Muscle layer of duodenum (tissue), 2 donors: ENCODE results near the gene ZNF273.

Experiments used
- H3K27ac ChIP-seq: one replicate; pipeline ENCODE4 v1.7.0; 2013; ENCODE audit warnings: mild to moderate bottlenecking, low read length
- H3K27me3 ChIP-seq: one replicate; pipeline ENCODE4 v1.7.0; 2013; ENCODE audit warnings: low read depth, mild to moderate bottlenecking, control low read depth, low read length
- H3K36me3 ChIP-seq, 2 donors: one replicate each; pipeline ENCODE4 v1.7.0; 2013; ENCODE audit warnings: low read length in 2 of 2, control low read depth in 1 of 2, mild to moderate bottlenecking in 1 of 2; ENCODE audit not compliant: insufficient read depth in 2 of 2, control insufficient read depth in 1 of 2
- H3K4me1 ChIP-seq, 2 donors: one replicate each; pipeline ENCODE4 v1.7.0; 2013; ENCODE audit warnings: low read length in 2 of 2, mild to moderate bottlenecking in 2 of 2, control low read depth in 1 of 2, moderate library complexity in 1 of 2; ENCODE audit not compliant: insufficient read depth in 2 of 2, control insufficient read depth in 1 of 2
- H3K4me3 ChIP-seq, 2 donors: one replicate each; pipeline ENCODE4 v1.7.0; 2013; ENCODE audit warnings: low read length in 2 of 2, low read depth in 1 of 2, mild to moderate bottlenecking in 1 of 2
- H3K9me3 ChIP-seq, 2 donors: one replicate each; pipeline ENCODE4 v1.7.0; 2013; ENCODE audit warnings: low read length in 2 of 2, control low read depth in 1 of 2, mild to moderate bottlenecking in 1 of 2; ENCODE audit not compliant: control insufficient read depth in 1 of 2
- donor health status: healthy.

Gene ZNF273

DNA sequence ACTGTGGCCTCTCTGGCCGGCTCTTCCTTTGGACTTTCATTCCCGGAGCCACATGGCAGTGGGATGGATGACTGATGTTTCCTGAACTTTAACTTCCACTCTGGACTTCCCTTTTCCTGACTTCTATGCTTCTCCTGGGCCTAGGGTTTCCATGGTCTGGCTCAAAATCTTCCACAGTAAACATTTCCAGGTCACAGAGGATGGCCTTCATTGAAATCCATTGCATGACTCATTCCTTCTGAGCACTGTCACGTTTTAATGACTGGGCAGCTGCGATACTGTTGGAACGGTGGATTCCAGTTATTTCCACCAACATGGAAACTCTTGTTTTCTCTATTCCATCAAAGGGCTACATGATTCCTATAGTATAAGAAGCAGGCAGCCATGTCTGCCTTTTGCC is 24.4 kb upstream of the ZNF273 start:
- Histone ChIP-seq H3K27me3 (no peaks in the 10 kb centered on the region), H3K4me3 (no peak overlapping the region), H3K4me1 (no peaks in the 10 kb centered on the region), H3K36me3 (no peaks in the 10 kb centered on the region), H3K9me3 (peaks cover 0 to 4% of the 10 kb centered on the region in 2 donors), H3K27ac (no peak overlapping the region)

- H3K36me3 ChIP-seq = no peaks in the 10 kb centered on the region
- no peak overlapping the region for H3K4me3 ChIP-seq
- H3K27me3 ChIP-seq = no peaks in the 10 kb centered on the region
- peaks cover 0 to 3% of the 10 kb centered on the region in 2 donors for H3K4me1 ChIP-seq
- H3K27ac ChIP-seq = no peak overlapping the region
- H3K9me3 ChIP-seq = peaks cover 0 to 4% of the 10 kb centered on the region in 2 donors
Measured at GRCh38 chr7:64879086-64879730, 23.9 kb upstream of the ZNF273 start.

- H3K27ac ChIP-seq = no peak overlapping the region
- H3K4me3 ChIP-seq = no peak overlapping the region
- H3K4me1 ChIP-seq = peaks cover 0 to 4% of the 10 kb centered on the region in 2 donors
- H3K27me3 ChIP-seq = no peaks in the 10 kb centered on the region
- H3K36me3 ChIP-seq = no peaks in the 10 kb centered on the region
- H3K9me3 ChIP-seq = peaks cover 0 to 4% of the 10 kb centered on the region in 2 donors
Measured at GRCh38 chr7:64879800-64880199, 23.3 kb upstream of the ZNF273 start.

- H3K36me3 ChIP-seq = no peaks in the 10 kb centered on the region
- no peaks in the 10 kb centered on the region for H3K27me3 ChIP-seq
- H3K9me3 ChIP-seq = peaks cover 0 to 4% of the 10 kb centered on the region in 2 donors
- peaks cover 0 to 4% of the 10 kb centered on the region in 2 donors for H3K4me1 ChIP-seq
- H3K4me3 ChIP-seq = peak overlapping the region in 1 of 2 donors; percentile 9
- H3K27ac ChIP-seq = no peak overlapping the region
Measured at GRCh38 chr7:64880322-64881297, 22.5 kb upstream of the ZNF273 start.

GRCh38 chr7:64881461-64882287 is 21.4 kb upstream of the ZNF273 start:
- Histone ChIP-seq H3K36me3 (no peaks in the 10 kb centered on the region), H3K27ac (no peak overlapping the region), H3K27me3 (no peaks in the 10 kb centered on the region), H3K4me3 (peak overlapping the region in 1 of 2 donors; percentile 80), H3K9me3 (peaks cover 0 to 4% of the 10 kb centered on the region in 2 donors), H3K4me1 (peaks cover 0 to 4% of the 10 kb centered on the region in 2 donors)

DNA sequence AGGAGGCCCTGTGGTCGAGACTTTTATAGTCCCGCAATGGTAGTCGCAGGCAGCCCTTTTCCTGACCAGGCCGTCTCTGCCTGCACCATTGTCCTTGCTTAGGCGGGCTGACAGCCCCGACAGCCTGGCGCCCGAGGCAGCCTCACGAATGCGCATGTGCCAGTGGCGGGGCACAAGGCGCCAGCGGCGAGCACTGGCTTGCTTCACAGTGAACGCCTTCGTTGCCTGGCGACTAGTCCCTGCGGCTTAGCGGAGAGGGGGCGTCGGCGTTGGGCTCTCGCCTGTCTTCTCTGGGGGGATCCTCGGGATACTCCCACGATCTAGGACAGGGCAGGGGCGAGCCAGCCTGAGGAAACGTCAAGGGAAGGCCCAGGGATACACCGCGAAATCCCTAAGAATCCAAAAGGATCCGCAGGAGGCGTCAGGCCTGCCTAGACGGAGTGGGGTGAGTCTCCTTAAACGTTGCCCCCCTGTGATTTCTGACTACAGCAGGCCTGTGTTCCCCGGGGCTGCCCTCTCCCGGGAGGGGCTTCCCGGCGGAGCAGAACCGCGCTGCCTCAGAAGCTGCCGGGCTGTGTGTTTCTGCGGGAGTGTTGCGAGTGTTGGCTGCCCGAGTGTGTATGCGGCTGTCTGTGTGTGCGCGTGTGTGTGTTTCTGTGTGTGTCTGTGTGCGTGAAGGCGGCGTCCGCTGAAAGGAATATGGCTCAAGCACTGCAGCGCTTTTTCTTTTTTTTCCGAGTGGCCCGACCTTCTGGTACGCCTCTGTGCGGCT is 20.5 kb upstream of the ZNF273 start:
- Histone ChIP-seq H3K4me1 (peaks cover 0 to 4% of the 10 kb centered on the region in 2 donors), H3K27me3 (no peaks in the 10 kb centered on the region), H3K36me3 (no peaks in the 10 kb centered on the region), H3K4me3 (peak overlapping the region; percentile 63 to 80), H3K9me3 (peaks cover 0 to 4% of the 10 kb centered on the region in 2 donors), H3K27ac (no peak overlapping the region)

DNA sequence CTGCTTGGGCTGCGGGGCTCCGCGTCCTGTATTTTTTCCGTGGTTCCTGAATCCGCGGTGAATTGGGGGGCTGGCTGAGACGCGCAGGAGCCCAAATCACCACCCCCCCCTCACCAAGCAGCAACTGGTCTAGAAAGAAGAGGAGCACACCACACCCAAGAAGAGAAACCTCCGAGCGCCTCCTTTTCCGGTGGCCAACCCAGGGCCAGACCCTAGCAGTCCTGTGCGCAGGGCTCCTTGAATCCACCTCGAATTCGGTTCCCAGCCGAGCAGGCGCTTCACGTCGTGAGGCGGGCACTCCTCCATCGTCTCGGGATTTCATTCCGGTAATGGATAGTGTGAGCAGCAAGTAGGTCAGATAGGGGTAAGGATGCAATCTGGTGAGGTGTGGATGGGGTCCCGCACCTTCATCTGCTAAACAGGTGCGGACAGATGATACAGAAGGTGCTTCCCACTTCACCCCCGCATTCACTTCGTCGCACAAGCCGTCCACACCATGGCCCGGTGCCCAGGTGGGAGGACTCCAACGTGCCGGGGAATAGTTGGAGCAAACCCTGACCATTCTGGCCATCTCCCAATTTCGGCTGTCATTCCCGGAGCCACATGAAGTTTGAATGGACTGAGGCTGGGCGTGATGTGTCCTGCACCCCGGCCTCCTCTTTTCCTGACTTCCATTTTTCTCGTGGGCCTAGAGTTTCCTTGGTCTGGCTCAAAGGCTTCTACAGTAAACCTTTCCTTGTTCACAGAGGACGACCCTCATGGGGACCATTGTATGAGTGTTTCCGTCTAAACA is 19.8 kb upstream of the ZNF273 start:
- peak overlapping the region; percentile 63 to 80 for H3K4me3 ChIP-seq

DNA sequence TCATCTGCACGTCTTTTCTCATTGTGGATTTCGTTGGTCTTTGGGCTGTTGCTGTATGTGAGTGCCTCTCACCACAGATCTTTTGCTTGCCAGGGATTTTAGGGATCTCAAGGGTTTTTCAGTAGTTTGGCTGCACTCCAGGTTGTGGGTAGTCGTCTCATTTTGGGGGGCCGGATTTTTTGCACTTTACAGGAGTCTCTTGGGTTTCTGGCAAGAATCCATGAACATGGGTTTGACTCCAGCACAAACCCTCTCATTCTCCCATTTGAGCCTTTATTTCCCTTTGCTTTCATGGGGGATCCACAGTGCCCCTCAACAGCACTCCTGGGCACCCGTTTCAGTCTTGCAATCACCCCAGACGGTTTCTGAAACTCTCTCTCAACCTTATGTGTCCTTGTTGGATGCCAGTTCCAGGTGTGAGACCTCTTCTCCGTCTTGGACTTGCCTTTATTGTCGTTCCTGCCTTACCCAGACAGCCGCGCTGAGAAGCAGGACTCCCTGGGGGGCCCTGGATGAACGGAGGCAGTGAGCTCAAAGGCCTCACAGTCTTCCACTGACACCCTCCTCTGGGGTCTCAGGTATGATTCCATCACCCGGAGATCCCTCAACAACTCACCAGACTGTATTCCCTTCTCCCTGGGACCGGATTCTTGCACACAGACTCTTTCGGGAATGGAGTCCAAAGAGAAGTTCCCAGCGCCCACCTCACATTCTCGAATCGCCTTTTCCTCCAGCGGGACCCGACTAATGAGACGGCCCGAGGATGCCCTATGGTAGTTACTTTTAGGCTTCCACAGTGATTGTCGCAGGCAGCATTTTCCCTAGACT is 18.8 kb upstream of the ZNF273 start:
- Histone ChIP-seq H3K4me3 (no peak overlapping the region), H3K27me3 (no peaks in the 10 kb centered on the region), H3K4me1 (peaks cover 0 to 6% of the 10 kb centered on the region in 2 donors), H3K36me3 (no peaks in the 10 kb centered on the region), H3K27ac (no peak overlapping the region), H3K9me3 (peaks cover 0 to 4% of the 10 kb centered on the region in 2 donors)

More for the DNA sequence above, 19.8 kb upstream of the ZNF273 start:
- Histone ChIP-seq H3K27me3 (no peaks in the 10 kb centered on the region), H3K36me3 (no peaks in the 10 kb centered on the region), H3K9me3 (peaks cover 0 to 4% of the 10 kb centered on the region in 2 donors), H3K4me1 (peaks cover 0 to 4% of the 10 kb centered on the region in 2 donors), H3K27ac (no peak overlapping the region)

- no peaks in the 10 kb centered on the region for H3K36me3 ChIP-seq
- no peak overlapping the region for H3K27ac ChIP-seq
- H3K27me3 ChIP-seq = no peaks in the 10 kb centered on the region
- no peak overlapping the region for H3K4me3 ChIP-seq
- peaks cover 0 to 2% of the 10 kb centered on the region in 2 donors for H3K9me3 ChIP-seq
- peaks cover 0 to 11% of the 10 kb centered on the region in 2 donors for H3K4me1 ChIP-seq
Measured at GRCh38 chr7:64884913-64885370, 18.1 kb upstream of the ZNF273 start.
